OCI-M2 (cell line): ENCODE data around the gene AQP12B.

Experiments used
- DNase-seq: peaks from one replicate; lab custom pipeline; 2025; ENCODE audit not compliant: unreplicated experiment; lab: John Stamatoyannopoulos, UW

The AQP12B gene

GRCh38 chr2:240649331-240649730 lies 33.4 kb downstream of the AQP12B start:
- no peak for DNase-seq

- no peak for DNase-seq
These were observed 33.9 kb downstream of the AQP12B start for GRCh38 chr2:240648650-240649275.

GRCh38 chr2:240648155-240648649 lies 34.5 kb downstream of the AQP12B start:
- no peak for DNase-seq

- DNase-seq = no peak
These were observed 35.1 kb downstream of the AQP12B start for GRCh38 chr2:240647503-240648154.

- DNase-seq = no peak
These were observed 35.7 kb downstream of the AQP12B start for GRCh38 chr2:240646900-240647502.

- no peak for DNase-seq
These were observed 36.3 kb downstream of the AQP12B start for GRCh38 chr2:240646176-240646899.

- DNase-seq = no peak
These were observed 36.9 kb downstream of the AQP12B start for GRCh38 chr2:240645801-240646175.

GRCh38 chr2:240645346-240645745 lies 37.3 kb downstream of the AQP12B start:
- DNase-seq = no peak

GRCh38 chr2:240644859-240645301 lies 37.8 kb downstream of the AQP12B start:
- DNase-seq = no peak

GRCh38 chr2:240644171-240644651 lies 38.5 kb downstream of the AQP12B start:
- DNase-seq = no peak

GRCh38 chr2:240643811-240644150 lies 38.9 kb downstream of the AQP12B start:
- no peak for DNase-seq

GRCh38 chr2:240643093-240643810 lies 39.4 kb downstream of the AQP12B start:
- DNase-seq = no peak

- DNase-seq = no peak
These were observed 39.9 kb downstream of the AQP12B start for GRCh38 chr2:240642806-240643092.

- no peak for DNase-seq
These were observed 40.5 kb downstream of the AQP12B start for GRCh38 chr2:240642061-240642805.

- no peak for DNase-seq
These were observed 41.7 kb downstream of the AQP12B start for GRCh38 chr2:240640939-240641338.

- no peak for DNase-seq
These were observed 43.1 kb downstream of the AQP12B start for GRCh38 chr2:240639566-240639965.

GRCh38 chr2:240638512-240639160 lies 44.0 kb downstream of the AQP12B start:
- no peak for DNase-seq

- DNase-seq = no peak
These were observed 44.8 kb downstream of the AQP12B start for GRCh38 chr2:240637901-240638345.

GRCh38 chr2:240637116-240637900 lies 45.4 kb downstream of the AQP12B start:
- no peak for DNase-seq
